Stimulated activated naive CD8-positive, alpha-beta T cell treated with anti-CD3 and anti-CD28 coated beads, Interleukin-15, Interleukin-2, amounts not matched to agents 100 ng/mL and 50 ng/mL, for 24 hours (primary cell): Measurements from ENCODE around the gene VN1R5.
"Not testable (repeated sequence)": the region's sequence is repeated elsewhere in the genome, so short reads cannot be mapped to it uniquely, and the experiment has no call there.

ENCODE experiments used
- H3K27ac Mint-ChIP-seq: one replicate; pipeline ENCODE4 v1.8.0; 2021; ENCODE audit warnings: mild to moderate bottlenecking, mixed read lengths
- H3K27me3 Mint-ChIP-seq: one replicate; pipeline ENCODE4 v1.8.0; 2021; ENCODE audit warnings: mixed read lengths
- H3K36me3 Mint-ChIP-seq: one replicate; pipeline ENCODE4 v1.8.0; 2021; ENCODE audit warnings: low read depth, mixed read lengths
- H3K4me1 Mint-ChIP-seq: one replicate; pipeline ENCODE4 v1.8.0; 2021; ENCODE audit warnings: low read depth, mixed read lengths
- H3K4me3 Mint-ChIP-seq: one replicate; pipeline ENCODE4 v1.8.0; 2021; ENCODE audit warnings: mild to moderate bottlenecking, mixed read lengths
- H3K9me3 Mint-ChIP-seq: one replicate; pipeline ENCODE4 v1.8.0; 2021; ENCODE audit warnings: mixed read lengths

The VN1R5 gene

DNA sequence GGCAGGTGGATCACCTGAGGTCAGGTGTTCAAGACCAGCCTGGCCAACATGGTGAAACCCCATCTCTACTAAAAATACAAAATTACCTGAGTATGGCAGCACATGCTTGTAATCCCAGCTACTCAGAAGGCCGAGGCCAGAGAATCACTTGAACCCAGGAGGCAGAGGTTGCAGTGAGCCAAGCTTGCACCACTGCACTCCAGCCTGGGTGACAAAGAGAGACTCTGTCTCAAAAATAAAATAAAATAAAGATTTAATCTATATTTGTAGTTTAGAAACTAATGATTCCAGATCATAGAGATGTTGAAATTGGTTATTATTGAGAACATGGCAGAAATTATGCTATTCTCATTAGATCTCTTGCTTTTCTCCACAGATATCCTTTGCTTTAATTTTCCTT is at the start of gene VN1R5:
Gene VN1R5, plus strand, starts transcription at position 301 of the 400 bp plus-strand sequence.
- not testable (repeated sequence) for H3K27ac Mint-ChIP-seq, H3K36me3 Mint-ChIP-seq, H3K27me3 Mint-ChIP-seq, H3K4me1 Mint-ChIP-seq, H3K4me3 Mint-ChIP-seq
- H3K9me3 Mint-ChIP-seq = peaks cover 10% of the 10 kb centered on the region

DNA sequence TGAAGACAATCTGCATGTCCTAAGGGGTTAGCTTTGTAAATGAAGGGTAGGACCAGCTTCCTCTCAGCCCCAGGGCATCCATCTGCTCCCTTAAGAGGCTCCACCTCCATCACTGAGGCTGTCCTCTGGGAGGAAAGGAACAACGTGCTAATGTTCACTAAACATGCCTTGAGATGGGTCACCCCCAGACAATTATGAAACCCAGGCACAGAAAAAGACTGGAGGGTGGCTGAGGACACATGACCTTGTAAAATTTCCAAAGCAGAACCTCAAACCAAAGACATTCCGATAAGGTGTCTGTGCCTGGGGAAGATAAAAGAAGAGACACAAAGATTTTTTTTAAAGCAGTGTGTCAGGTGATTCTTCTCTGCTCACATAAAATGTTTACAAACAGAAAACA is 46.5 kb upstream of the VN1R5 start:
- Mint-ChIP-seq H3K9me3 (peaks cover 3% of the 10 kb centered on the region), H3K27ac (peak overlapping the region; percentile 88), H3K4me3 (peak overlapping the region; percentile 93), H3K4me1 (peaks cover 69% of the 10 kb centered on the region), H3K36me3 (peaks cover 49% of the 10 kb centered on the region), H3K27me3 (no peaks in the 10 kb centered on the region)

DNA sequence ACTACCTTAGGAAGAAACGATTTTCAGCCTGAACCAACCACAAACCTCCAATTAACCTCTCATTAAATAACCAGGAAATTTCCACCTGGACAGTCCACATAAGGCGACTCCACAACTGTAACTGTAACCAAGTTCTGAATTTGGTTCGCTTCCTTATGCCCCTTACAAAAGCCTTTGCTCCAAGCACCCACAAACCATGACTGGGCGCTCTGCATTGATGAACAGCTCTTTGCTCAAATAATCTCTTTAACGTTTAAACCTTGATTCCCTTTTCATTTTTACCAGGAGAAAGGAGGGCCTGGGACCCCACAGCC is 45.9 kb upstream of the VN1R5 start:
- H3K36me3 Mint-ChIP-seq = peaks cover 46% of the 10 kb centered on the region
- peaks cover 68% of the 10 kb centered on the region for H3K4me1 Mint-ChIP-seq
- H3K27ac Mint-ChIP-seq = peak overlapping the region; percentile 88
- peak overlapping the region; percentile 93 for H3K4me3 Mint-ChIP-seq
- H3K27me3 Mint-ChIP-seq = no peaks in the 10 kb centered on the region
- H3K9me3 Mint-ChIP-seq = peaks cover 3% of the 10 kb centered on the region

DNA sequence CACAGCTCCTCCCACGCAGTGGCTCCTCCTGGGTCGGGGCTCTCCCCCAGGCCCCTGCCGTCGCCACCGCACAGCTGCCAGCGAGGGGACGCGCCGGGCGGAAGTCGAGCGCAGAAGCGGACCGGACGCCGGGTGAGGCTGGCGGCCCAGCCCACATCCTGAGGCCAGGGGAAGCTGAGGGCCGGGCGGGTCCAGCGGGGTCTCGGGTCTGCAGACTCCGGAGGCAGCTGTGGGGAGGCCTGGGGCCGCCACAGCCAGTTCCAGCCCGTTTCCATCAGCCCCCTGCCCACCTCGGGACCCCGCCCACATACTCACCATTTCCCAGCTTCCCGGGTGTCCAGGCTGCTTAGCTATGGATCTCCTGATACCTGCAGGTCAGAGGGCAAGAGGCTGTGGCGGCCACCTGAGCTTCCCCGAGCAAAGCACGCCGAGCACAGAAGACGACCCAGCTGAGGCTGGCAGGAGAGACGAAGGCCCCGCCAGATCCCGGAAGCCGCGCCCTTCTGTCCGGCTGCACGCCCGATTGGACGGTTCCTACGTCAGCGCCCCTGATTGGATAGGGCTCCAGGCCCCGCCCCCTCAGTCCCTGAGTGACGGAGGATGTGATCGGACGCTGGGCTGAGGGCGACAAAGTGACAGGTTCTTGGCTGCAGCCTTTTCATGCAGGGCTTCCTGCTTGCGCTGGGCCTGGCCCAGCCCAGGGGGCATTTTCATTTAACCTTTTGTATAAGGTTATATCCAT is 45.3 kb upstream of the VN1R5 start:
- Mint-ChIP-seq H3K27ac (peak overlapping the region; percentile 88), H3K4me3 (peak overlapping the region; percentile 93), H3K36me3 (peaks cover 45% of the 10 kb centered on the region), H3K4me1 (peaks cover 68% of the 10 kb centered on the region), H3K9me3 (peaks cover 3% of the 10 kb centered on the region), H3K27me3 (no peaks in the 10 kb centered on the region)

DNA sequence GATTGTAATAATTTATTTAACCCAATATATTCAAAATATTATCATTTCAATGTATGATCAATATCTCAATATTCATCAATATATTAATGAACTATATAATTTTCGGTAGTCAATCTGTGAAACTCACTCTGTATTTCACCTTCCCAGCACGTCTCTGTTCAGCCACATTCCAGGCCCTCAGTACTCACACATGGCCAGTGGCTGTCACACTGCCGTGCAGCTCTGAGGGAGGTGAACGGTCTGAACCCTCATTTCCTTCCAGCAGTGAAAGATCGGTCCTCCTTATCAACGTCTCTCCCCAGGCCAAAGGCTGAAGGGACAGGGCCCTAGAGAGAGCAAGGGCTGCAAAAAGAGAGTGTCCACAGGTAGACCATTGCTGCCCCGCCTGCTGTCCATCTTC is 44.5 kb upstream of the VN1R5 start:
- H3K4me1 Mint-ChIP-seq = peaks cover 61% of the 10 kb centered on the region
- H3K9me3 Mint-ChIP-seq = no peaks in the 10 kb centered on the region

DNA sequence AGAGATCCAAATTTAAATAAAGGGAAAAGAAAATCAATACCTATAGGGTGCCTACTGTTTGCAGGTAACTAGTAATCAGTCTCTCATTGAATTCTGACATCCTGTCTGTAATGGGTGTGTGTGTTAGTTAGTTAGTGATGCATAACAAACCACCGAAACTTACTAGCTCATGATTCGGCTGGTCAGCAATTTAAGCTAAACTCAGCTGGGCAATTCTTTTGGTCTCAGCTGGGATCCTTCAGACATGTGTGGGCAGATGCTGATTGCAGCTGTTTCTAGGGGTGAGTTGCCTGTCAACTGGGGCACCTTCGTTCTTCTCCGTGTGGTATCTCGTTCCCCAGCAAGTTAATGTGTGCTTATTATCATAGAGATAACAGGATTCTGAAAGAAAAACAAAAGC is 43.9 kb upstream of the VN1R5 start:
- Mint-ChIP-seq H3K27ac (peak overlapping the region; percentile 71), H3K9me3 (no peaks in the 10 kb centered on the region), H3K4me3 (no peak overlapping the region), H3K27me3 (no peaks in the 10 kb centered on the region), H3K4me1 (peaks cover 59% of the 10 kb centered on the region), H3K36me3 (peaks cover 33% of the 10 kb centered on the region)

More for the DNA sequence above, 44.5 kb upstream of the VN1R5 start:
- H3K36me3 Mint-ChIP-seq = peaks cover 37% of the 10 kb centered on the region
- H3K27me3 Mint-ChIP-seq = no peaks in the 10 kb centered on the region
- peak overlapping the region; percentile 71 for H3K27ac Mint-ChIP-seq
- no peak overlapping the region for H3K4me3 Mint-ChIP-seq

DNA sequence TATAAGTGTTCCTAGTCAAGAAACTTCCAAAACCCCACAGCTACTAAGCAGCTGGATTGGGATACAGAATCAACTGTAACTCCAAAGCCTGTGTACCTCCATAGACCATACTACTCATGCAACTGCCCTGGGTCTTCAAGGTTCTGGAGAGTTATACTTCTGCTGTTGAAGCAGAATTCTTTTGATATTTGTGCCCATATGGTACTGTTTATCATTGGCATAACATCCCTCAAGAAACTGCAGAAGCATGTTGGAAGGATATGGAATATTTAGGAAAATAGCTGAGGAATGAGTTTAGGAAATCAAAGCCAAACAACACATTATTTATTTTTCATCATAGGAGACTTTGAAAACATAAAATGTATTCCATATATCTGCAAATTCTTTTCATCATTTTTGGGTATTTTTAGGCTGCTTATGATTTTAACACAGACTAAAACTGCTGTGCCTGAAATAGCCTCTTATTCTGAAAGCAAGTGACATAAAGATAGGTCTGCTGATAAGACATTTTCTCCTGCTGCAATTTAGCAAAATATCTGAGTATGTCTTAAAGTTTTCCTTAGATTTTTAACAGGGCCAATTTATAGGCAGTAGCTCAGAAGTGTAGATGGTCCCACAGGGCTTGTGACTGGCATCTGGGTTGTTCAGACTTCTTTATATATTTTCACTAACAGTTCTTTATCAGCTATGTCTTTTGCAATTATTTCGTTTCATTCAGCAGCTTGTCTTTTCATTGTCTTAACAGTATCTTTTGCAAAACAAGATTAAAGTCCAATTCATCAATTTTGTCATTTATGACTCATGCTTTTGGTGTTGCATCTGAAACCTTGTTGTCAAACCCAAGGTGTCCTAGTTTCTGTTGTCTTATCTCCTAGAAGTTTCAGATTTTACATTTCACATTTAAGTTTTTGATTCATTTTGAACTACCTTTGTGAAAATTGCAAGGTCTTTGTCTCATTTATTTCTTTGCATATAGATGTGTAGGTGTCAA is 43.0 kb upstream of the VN1R5 start:
- Mint-ChIP-seq H3K27me3 (peaks cover 3% of the 10 kb centered on the region), H3K4me3 (no peak overlapping the region), H3K27ac (no peak overlapping the region), H3K36me3 (peaks cover 24% of the 10 kb centered on the region), H3K9me3 (no peaks in the 10 kb centered on the region), H3K4me1 (peaks cover 50% of the 10 kb centered on the region)

DNA sequence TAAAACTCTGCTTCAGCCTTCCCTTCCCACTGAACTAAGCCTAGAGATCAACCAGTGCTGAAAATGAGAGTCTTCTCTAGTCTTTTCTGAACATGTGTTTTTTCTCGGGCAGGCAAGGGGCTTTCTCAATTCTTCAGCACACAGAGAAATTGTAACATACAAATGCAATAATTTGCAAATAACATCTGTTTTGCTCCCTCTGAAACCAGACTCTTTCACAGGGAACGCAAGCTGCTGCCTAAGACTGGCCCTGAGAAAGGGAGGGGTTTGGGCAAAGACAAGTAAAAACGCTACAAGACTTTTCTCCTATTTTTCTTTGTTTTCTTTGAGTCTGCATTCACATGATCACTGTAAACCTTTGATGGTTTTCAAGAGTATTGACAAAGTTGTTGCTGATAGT is 39.6 kb upstream of the VN1R5 start:
- Mint-ChIP-seq H3K4me1 (peaks cover 26% of the 10 kb centered on the region), H3K36me3 (no peaks in the 10 kb centered on the region), H3K4me3 (no peak overlapping the region), H3K27me3 (peaks cover 6% of the 10 kb centered on the region), H3K27ac (no peak overlapping the region), H3K9me3 (no peaks in the 10 kb centered on the region)

DNA sequence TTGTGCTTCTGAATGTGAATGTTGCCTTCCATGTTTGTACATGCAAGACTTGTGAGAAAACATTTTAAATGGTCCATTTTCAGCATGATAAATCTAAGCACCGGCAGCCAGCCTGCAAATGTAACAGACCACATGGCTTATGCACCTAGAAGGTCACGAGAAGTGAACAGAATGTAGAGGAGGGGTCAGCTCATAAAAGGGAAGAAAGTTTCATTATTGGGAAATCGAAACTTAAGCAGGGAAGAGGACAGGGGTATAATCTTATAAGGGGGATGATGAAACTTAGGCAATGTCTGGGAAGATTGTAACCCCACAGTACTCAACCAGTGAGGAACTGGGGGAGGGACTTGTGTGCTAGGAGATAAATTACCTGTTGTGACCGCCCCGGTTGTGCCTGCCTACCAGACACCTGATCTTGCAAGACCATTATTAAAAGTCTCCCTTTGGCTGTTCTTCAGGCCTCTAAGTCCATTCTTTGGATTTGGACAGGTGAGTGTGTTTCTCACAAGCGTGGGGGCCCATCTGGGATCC is 37.7 kb upstream of the VN1R5 start:
- Mint-ChIP-seq H3K4me3 (no peak overlapping the region), H3K27ac (no peak overlapping the region), H3K36me3 (no peaks in the 10 kb centered on the region), H3K4me1 (peaks cover 6% of the 10 kb centered on the region), H3K27me3 (peaks cover 14% of the 10 kb centered on the region), H3K9me3 (peaks cover 4% of the 10 kb centered on the region)

DNA sequence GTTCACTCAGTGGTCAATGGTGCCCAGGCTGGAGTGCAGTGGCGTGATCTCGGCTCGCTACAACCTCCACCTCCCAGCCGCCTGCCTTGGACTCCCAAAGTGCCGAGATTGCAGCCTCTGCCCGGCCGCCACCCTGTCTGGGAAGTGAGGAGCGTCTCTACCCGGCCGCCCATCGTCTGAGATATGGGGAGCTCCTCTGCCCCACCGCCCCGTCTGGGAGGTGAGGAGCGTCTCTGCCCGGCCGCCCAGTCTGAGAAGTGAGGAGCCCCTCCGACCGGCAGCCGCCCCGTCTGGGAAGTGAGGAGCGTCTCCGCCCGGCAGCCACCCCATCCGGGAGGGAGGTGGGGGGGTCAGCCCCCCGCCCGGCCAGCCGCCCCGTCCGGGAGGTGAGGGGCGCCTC is 35.6 kb upstream of the VN1R5 start:
- not testable (repeated sequence) for H3K27ac Mint-ChIP-seq, H3K36me3 Mint-ChIP-seq, H3K4me3 Mint-ChIP-seq, H3K4me1 Mint-ChIP-seq
- H3K27me3 Mint-ChIP-seq = peaks cover 24% of the 10 kb centered on the region
- peaks cover 19% of the 10 kb centered on the region for H3K9me3 Mint-ChIP-seq

DNA sequence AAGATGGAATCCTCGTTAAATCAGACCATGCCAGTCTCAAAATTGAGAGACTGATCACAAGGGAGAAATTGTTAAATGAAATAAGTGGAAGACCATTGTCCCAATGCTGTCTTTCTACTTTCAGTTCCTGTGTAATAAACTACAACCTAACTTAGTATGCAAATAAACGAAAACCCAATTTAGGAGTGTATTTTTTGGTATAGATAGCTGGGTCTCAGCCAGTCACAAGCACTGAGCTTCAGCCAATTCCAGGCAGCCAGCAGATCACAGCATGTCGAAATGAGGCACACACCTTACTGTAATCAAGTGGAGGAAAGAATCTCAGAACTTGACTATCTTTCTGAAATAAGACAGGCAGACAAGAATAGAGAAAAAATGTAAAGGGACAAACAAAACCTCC is 33.0 kb upstream of the VN1R5 start:
- Mint-ChIP-seq H3K27me3 (peaks cover 22% of the 10 kb centered on the region), H3K36me3 (no peaks in the 10 kb centered on the region), H3K9me3 (peaks cover 19% of the 10 kb centered on the region), H3K27ac (no peak overlapping the region), H3K4me3 (no peak overlapping the region), H3K4me1 (no peaks in the 10 kb centered on the region)

DNA sequence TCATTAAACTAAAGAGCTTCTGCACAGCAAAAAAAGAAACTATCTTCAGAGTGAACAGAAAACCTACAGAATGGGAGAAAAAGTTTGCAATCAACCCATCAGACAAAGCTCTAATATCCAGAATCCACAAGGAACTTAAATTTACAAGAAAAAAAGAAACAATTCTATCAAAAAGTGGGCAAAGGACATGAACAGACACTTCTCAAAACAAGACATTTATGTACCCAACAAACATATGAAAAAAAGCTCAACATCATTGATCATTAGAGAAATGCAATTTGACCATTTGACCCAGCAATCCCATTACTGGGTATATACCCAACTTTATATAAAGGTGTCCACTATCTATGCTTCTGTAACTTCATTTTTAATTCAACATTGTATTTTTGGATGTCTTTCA is 31.1 kb upstream of the VN1R5 start:
- peaks cover 31% of the 10 kb centered on the region for H3K9me3 Mint-ChIP-seq
- no peaks in the 10 kb centered on the region for H3K4me1 Mint-ChIP-seq
- H3K27me3 Mint-ChIP-seq = peaks cover 19% of the 10 kb centered on the region
- H3K27ac Mint-ChIP-seq = no peak overlapping the region
- peaks cover 4% of the 10 kb centered on the region for H3K36me3 Mint-ChIP-seq
- no peak overlapping the region for H3K4me3 Mint-ChIP-seq

DNA sequence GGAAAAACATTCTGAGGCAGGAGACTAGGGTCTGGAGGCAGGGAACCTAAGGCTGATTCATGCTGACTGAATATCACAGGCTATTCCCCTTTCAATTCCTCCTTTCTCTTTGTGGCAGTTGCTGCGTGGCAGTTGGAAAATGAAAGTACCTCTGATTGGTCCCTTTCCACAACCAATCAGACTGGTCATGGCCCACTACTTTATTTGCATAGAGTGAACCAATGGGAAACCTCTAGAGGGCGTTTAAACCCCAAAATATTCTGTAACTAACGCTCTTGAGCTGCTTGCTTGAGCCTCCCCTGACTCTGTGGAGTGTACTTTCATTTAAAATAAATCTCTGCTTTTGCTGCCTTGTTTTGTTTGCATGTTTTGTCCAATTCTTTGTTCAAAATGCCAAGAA is 27.7 kb upstream of the VN1R5 start:
- H3K9me3 Mint-ChIP-seq = peaks cover 37% of the 10 kb centered on the region
- H3K36me3 Mint-ChIP-seq = peaks cover 4% of the 10 kb centered on the region
- no peaks in the 10 kb centered on the region for H3K4me1 Mint-ChIP-seq
- peaks cover 17% of the 10 kb centered on the region for H3K27me3 Mint-ChIP-seq
- H3K27ac Mint-ChIP-seq = no peak overlapping the region
- no peak overlapping the region for H3K4me3 Mint-ChIP-seq

DNA sequence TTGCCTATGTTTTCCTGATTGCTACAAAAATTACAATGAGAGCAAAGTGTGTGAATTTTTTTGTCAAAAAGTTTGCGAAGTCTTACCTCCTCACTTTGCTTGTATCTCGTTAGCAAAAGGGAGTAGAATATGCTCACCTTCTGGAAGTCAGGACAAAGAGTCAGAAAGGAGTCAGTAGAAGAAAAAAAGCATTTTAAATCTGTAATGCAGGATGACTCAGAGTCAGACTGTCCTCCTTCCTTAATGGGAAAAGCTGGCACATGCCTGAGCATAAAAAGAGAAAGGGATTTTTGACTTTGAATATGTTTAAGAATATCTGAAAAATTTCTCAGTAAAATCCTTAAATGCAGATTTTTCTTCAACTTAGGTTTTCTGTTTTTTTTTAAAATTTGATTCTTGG is 14.2 kb upstream of the VN1R5 start:
- Mint-ChIP-seq H3K9me3 (peaks cover 15% of the 10 kb centered on the region), H3K36me3 (no peaks in the 10 kb centered on the region), H3K27me3 (peaks cover 5% of the 10 kb centered on the region), H3K4me1 (no peaks in the 10 kb centered on the region), H3K27ac (no peak overlapping the region), H3K4me3 (no peak overlapping the region)

DNA sequence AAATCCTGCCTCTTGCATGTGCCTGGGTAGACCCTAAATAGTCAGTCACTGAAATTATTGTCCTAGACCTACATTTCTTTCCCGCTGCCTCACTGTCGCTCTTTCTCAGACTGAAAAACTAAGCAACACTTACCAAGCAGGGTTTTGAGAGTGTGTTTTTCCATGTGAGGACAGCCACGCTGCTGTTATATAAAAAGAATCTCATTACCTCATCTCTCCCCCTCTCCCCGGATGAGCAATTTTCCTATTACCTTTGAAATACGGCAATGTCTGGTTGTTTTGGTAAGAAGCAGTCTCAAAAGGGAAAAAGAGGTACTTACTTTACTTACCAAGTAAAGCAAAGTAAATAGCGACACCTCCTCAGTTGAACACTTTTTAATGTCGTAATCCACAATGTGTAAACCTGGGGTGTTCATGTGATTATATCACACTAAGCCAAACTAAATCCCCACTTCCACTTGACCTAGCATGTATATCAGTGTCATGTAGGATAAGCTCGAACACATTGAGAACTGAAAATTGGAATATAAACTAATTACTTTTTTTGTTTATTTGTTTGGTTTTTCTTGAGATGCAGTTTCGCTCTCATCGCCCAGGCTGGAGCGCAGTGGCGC is 12.2 kb upstream of the VN1R5 start:
- Mint-ChIP-seq H3K36me3 (no peaks in the 10 kb centered on the region), H3K27ac (no peak overlapping the region), H3K9me3 (peaks cover 23% of the 10 kb centered on the region), H3K27me3 (no peaks in the 10 kb centered on the region), H3K4me3 (no peak overlapping the region), H3K4me1 (no peaks in the 10 kb centered on the region)
